ENCODE measurements around the gene METTL16.
"Not testable (repeated sequence)": the region's sequence is repeated elsewhere in the genome, so short reads cannot be mapped to it uniquely, and the experiment has no call there.

The METTL16 gene

DNA sequence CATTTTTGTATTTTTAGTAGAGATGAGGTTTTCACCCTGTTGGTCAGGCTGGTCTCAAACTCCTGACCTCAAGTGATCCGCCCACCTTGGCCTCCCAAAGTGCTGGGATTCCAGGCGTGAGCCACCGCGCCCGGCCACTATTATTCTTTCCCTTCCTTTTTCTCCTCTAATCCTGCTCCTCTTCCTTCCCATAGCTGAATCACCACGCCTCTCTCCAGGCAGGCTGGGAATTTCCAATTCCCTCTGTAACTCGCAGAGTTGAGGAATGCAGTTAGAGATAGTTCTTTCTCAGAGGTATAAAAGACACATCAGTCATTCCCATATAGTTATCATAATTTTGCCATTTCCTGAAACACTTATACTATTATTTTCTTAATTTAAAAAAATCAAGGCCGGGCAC, 11.2 kb downstream of the METTL16 start:
- Histone ChIP-seq H3K36me3 (ENCODE audit: insufficient read depth) (no peaks in the 10 kb centered on the region), H3K79me2 (ENCODE audit: insufficient read depth, low read depth) (peaks cover 29% of the 10 kb centered on the region)
- TF ChIP-seq, protein P1, sequence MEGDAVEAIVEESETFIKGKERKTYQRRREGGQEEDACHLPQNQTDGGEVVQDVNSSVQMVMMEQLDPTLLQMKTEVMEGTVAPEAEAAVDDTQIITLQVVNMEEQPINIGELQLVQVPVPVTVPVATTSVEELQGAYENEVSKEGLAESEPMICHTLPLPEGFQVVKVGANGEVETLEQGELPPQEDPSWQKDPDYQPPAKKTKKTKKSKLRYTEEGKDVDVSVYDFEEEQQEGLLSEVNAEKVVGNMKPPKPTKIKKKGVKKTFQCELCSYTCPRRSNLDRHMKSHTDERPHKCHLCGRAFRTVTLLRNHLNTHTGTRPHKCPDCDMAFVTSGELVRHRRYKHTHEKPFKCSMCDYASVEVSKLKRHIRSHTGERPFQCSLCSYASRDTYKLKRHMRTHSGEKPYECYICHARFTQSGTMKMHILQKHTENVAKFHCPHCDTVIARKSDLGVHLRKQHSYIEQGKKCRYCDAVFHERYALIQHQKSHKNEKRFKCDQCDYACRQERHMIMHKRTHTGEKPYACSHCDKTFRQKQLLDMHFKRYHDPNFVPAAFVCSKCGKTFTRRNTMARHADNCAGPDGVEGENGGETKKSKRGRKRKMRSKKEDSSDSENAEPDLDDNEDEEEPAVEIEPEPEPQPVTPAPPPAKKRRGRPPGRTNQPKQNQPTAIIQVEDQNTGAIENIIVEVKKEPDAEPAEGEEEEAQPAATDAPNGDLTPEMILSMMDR (conservative IDR thresholded peaks at IDR 0.05; ENCODE audit: low read depth, low read length), result no peak

DNA sequence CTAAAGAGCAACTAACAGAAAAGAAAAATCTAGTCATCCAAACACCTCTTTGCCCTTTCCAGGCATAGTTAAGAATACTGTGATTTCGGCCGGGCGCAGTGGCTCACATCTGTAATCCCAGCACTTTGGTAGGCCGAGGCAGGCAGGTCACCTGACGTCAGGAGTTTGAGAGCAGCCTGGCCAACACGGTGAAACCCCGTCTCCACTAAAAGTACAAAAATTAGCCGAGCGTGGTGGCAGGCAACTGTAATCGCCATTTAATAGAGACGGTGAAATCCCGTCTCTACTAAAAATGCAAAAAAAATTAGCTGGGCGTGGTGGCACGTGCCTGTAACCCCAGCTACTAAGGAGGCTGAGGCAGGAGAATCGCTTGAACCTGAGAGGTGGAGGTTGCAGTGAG, 22.4 kb downstream of the METTL16 start:
- H4K20me1 ChIP-seq (ENCODE audit: insufficient read depth); H3K4me2 ChIP-seq; H3K27ac ChIP-seq; H3K36me3 ChIP-seq (ENCODE audit: insufficient read depth); H3K9ac ChIP-seq; H3K4me3 ChIP-seq (IDR thresholded peaks at IDR 0.05; ENCODE audit: insufficient read depth, low read depth, low read length); H2AFZ ChIP-seq (ENCODE audit: low read depth); H3K27me3 ChIP-seq (ENCODE audit: insufficient read depth, low read depth): not testable (repeated sequence)
- H3K4me1 ChIP-seq (ENCODE audit: low read depth, poor library complexity, severe bottlenecking), result peaks cover 48% of the 10 kb centered on the region
- H3K79me2 ChIP-seq (ENCODE audit: insufficient read depth, low read depth), result peaks cover 52% of the 10 kb centered on the region

More for the DNA sequence above, 11.2 kb downstream of the METTL16 start:
- H4K20me1 ChIP-seq (ENCODE audit: insufficient read depth), result no peaks in the 10 kb centered on the region
- no peak overlapping the region for H3K9ac ChIP-seq
- H3K4me3 ChIP-seq (IDR thresholded peaks at IDR 0.05; ENCODE audit: insufficient read depth, low read depth, low read length), result no peak overlapping the region
- no peak overlapping the region for H2AFZ ChIP-seq (ENCODE audit: low read depth)
- no peak overlapping the region for H3K4me2 ChIP-seq
- no peaks in the 10 kb centered on the region for H3K27me3 ChIP-seq (ENCODE audit: insufficient read depth, low read depth)
- no peaks in the 10 kb centered on the region for H3K4me1 ChIP-seq (ENCODE audit: low read depth, poor library complexity, severe bottlenecking)
- H3K27ac ChIP-seq, result no peak overlapping the region

DNA sequence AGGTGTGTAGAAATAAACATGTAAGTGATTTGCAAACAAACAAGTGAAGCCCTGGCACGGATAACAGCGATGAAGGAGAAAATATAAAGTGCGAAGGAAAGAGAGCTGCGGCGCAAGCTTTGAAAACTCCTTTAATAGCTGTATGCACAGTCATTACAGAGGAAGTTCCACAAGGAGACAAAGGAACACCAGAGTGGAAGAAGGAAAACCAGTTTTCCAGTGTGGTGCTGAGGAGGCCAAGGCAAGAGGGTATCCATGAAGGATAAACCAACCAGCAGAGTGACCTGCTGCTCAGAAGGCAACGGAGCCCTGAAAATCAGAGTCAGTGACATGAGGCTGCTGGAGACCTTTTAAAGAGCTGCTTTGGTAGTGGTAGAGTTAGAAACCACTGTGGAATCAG, 24.4 kb downstream of the METTL16 start:
- Histone ChIP-seq H3K27me3 (ENCODE audit: insufficient read depth, low read depth) (no peaks in the 10 kb centered on the region), H3K36me3 (ENCODE audit: insufficient read depth) (no peaks in the 10 kb centered on the region), H3K4me2 (no peak overlapping the region), H3K4me3 (IDR thresholded peaks at IDR 0.05; ENCODE audit: insufficient read depth, low read depth, low read length) (no peak overlapping the region), H4K20me1 (ENCODE audit: insufficient read depth) (no peaks in the 10 kb centered on the region), H2AFZ (ENCODE audit: low read depth) (no peak overlapping the region), H3K4me1 (ENCODE audit: low read depth, poor library complexity, severe bottlenecking) (peaks cover 44% of the 10 kb centered on the region), H3K9ac (no peak overlapping the region), H3K27ac (no peak overlapping the region), H3K79me2 (ENCODE audit: insufficient read depth, low read depth) (peaks cover 64% of the 10 kb centered on the region)
- TF ChIP-seq, protein P1 (conservative IDR thresholded peaks at IDR 0.05; ENCODE audit: low read depth, low read length), result no peak

DNA sequence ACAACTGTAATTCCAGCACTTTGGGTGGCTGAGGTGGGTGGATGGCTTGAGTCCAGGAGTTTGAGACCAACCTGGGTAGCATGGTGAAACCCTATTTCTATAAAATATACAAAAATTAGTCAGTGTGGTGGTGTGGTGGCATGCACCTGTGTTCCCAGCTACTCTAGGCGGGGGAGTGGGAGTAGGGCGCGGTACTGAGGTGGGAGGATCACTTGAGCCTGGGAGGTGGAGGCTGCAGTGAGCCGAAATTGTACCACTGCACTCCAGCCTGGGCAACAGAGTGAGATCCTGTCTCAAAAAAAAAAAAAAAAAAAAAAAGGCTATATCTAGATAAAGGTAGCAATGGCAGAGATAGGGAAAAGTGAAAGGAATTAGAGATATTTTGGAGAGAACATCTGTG, 25.0 kb downstream of the METTL16 start:
- H3K79me2 ChIP-seq (ENCODE audit: insufficient read depth, low read depth), result peaks cover 67% of the 10 kb centered on the region

DNA sequence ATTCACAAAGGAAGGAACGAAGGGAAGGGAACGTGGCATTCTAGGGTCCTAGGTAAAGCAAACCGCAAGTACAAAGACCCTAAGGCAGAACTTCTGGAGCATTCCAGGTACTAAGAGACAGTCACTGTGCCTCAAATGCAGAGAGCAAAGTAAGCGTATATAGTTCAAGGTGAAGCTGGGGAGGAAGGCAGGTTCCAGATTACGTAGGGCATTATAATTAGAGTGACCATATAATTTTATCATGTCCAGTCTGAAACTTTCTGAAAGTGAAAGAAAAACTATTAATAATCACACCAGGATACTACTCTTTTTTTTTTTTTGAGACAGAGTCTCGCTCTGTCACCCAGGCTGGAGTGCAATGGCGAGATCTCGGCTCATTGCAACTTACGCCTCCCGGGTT, 25.7 kb downstream of the METTL16 start:
- TF ChIP-seq, protein P1 (conservative IDR thresholded peaks at IDR 0.05; ENCODE audit: low read depth, low read length), result no peak
- Histone ChIP-seq H3K27ac (no peak overlapping the region), H3K27me3 (ENCODE audit: insufficient read depth, low read depth) (no peaks in the 10 kb centered on the region), H4K20me1 (ENCODE audit: insufficient read depth) (no peaks in the 10 kb centered on the region), H3K36me3 (ENCODE audit: insufficient read depth) (no peaks in the 10 kb centered on the region), H3K4me3 (IDR thresholded peaks at IDR 0.05; ENCODE audit: insufficient read depth, low read depth, low read length) (no peak overlapping the region), H3K79me2 (ENCODE audit: insufficient read depth, low read depth) (peaks cover 74% of the 10 kb centered on the region), H3K4me2 (no peak overlapping the region), H2AFZ (ENCODE audit: low read depth) (no peak overlapping the region), H3K9ac (no peak overlapping the region), H3K4me1 (ENCODE audit: low read depth, poor library complexity, severe bottlenecking) (peaks cover 41% of the 10 kb centered on the region)

More for the DNA sequence above, 25.0 kb downstream of the METTL16 start:
- H3K4me2 ChIP-seq; H3K27me3 ChIP-seq (ENCODE audit: insufficient read depth, low read depth); H2AFZ ChIP-seq (ENCODE audit: low read depth); H3K9ac ChIP-seq; H3K4me3 ChIP-seq (IDR thresholded peaks at IDR 0.05; ENCODE audit: insufficient read depth, low read depth, low read length); H4K20me1 ChIP-seq (ENCODE audit: insufficient read depth); H3K36me3 ChIP-seq (ENCODE audit: insufficient read depth); H3K27ac ChIP-seq: not testable (repeated sequence)
- peaks cover 44% of the 10 kb centered on the region for H3K4me1 ChIP-seq (ENCODE audit: low read depth, poor library complexity, severe bottlenecking)

Data from KMS-11 (cell line).